ENCODE results near the gene SPEM2. TPM values are rescaled to one million over a fixed set of nuclear protein-coding genes. Genes with fewer than 3 reads are reported as not detected.
A peak's percentile ranks its signal among the peaks of the same experiment; 100 is the strongest.

Gene SPEM2
- not detected for polyA plus RNA-seq (ENCODE audit: insufficient read depth in 1 of 5, insufficient read length in 5 of 5, low replicate concordance in 1 of 5)
- long read RNA-seq, donor 1: 0 reads
- long read RNA-seq, donor 2: 0 reads
- long read RNA-seq, donor 3: 0 reads
- long read RNA-seq, donor 4: 0 reads
- long read RNA-seq, donor 5: 0 reads
- long read RNA-seq, donor 6: 0 reads
- long read RNA-seq, donor 7: 0 reads
- long read RNA-seq, donor 8: 0 reads

GRCh38 chr17:7425316-7425715, at the start of gene SPEM2:
Gene SPEM2, plus strand, starts transcription at chr17:7425616. Its CDS starts 73 bp downstream, at chr17:7425689.
- DNase-seq: no peak

- no peak for DNase-seq
Measured at GRCh38 chr17:7379134-7379533, 46.3 kb upstream of the SPEM2 start.

GRCh38 chr17:7380321-7380720, 45.1 kb upstream of the SPEM2 start:
- DNase-seq: peak; percentile 55 to 65

- DNase-seq: no peak
Measured at GRCh38 chr17:7380855-7381683, 44.3 kb upstream of the SPEM2 start, which contains the start of gene TNK1. Gene TNK1, plus strand, starts transcription at chr17:7381089. Its CDS starts 1,838 bp downstream, at chr17:7382927.

- no peak for DNase-seq
Measured at GRCh38 chr17:7382901-7383300, 42.5 kb upstream of the SPEM2 start.

GRCh38 chr17:7383371-7383741, 42.1 kb upstream of the SPEM2 start:
- no peak for DNase-seq

- peak in 1 of 2 donors; percentile 59 for DNase-seq
Measured at GRCh38 chr17:7383742-7384488, 41.5 kb upstream of the SPEM2 start.

- no peak for DNase-seq
Measured at GRCh38 chr17:7384489-7385081, 40.8 kb upstream of the SPEM2 start.

GRCh38 chr17:7388856-7389255, 36.6 kb upstream of the SPEM2 start:
- DNase-seq: no peak

GRCh38 chr17:7389924-7390910, 35.2 kb upstream of the SPEM2 start:
- DNase-seq: no peak

GRCh38 chr17:7391307-7391706, 34.1 kb upstream of the SPEM2 start:
- DNase-seq: no peak

- no peak for DNase-seq
Measured at GRCh38 chr17:7392696-7393612, 32.5 kb upstream of the SPEM2 start.

GRCh38 chr17:7393613-7394451, 31.6 kb upstream of the SPEM2 start:
- DNase-seq: no peak

- peak; percentile 84 for DNase-seq
Measured at GRCh38 chr17:7394452-7395191, 30.8 kb upstream of the SPEM2 start, which contains the start of gene PLSCR3. Gene PLSCR3, minus strand, starts transcription at chr17:7394525. Its CDS starts 415 bp downstream, at chr17:7394110.

- no peak for DNase-seq
Measured at GRCh38 chr17:7396147-7396546, 29.3 kb upstream of the SPEM2 start.

- no peak for DNase-seq
Measured at GRCh38 chr17:7398612-7399011, 26.8 kb upstream of the SPEM2 start.

GRCh38 chr17:7403043-7403726, 22.2 kb upstream of the SPEM2 start:
- DNase-seq: no peak

- no peak for DNase-seq
Measured at GRCh38 chr17:7403727-7403976, 21.8 kb upstream of the SPEM2 start.
